PC-3 (cell line): ENCODE measurements around the gene FAM168B. TPM values are rescaled to one million over a fixed set of nuclear protein-coding genes. Genes with fewer than 3 reads are reported as not detected.

Source experiments
- ATAC-seq: fragments of 200-7000 bp; cut with Tn5 transposase; 2 replicates; pipeline ENCODE4 v1.9.1; 2020; ENCODE audit warnings: mild to moderate bottlenecking, moderate library complexity
- BruUV-seq: library from RNA; stranded (reverse); fragments of 400-500 nt; replicated peaks from 2 replicates; lab custom pipeline; 2021; lab: Mats Ljungman, UMichigan
- CTCF ChIA-PET: fragments of 300-600 bp; sonication (Branson Sonifier 250); formaldehyde crosslinking; loops from one replicate; lab custom pipeline; 2022; ENCODE audit warnings: antibody characterized with exemption; lab: Charles Lee
- POLR2A ChIA-PET: fragments of 300-600 bp; sonication (Branson Sonifier 250); formaldehyde crosslinking; loops from one replicate; lab custom pipeline; 2022; ENCODE audit warnings: antibody characterized with exemption; ENCODE audit not compliant: unreplicated experiment; lab: Charles Lee
- DNase-seq: peaks from one replicate; pipeline ENCODE4 v3.0.0-alpha.2; 2015
- H2AFZ ChIP-seq: fragments of 300-600 bp; sonication (generic); 2 replicates; pipeline ENCODE4 v1.6.0; 2016; ENCODE audit warnings: antibody characterized with exemption, low read length
- H3F3A ChIP-seq: fragments of 300-600 bp; sonication (generic); one replicate; pipeline ENCODE4 v1.6.0; 2017; ENCODE audit warnings: antibody characterized with exemption, low read length, control low read depth, mild to moderate bottlenecking; ENCODE audit not compliant: unreplicated experiment
- H3K27ac ChIP-seq: fragments of 300-600 bp; sonication (generic); 2 replicates; pipeline ENCODE4 v1.5.1; 2016; ENCODE audit warnings: mild to moderate bottlenecking, low read length
- H3K27me3 ChIP-seq: fragments of 300-600 bp; sonication (generic); 2 replicates; pipeline ENCODE4 v1.6.1; 2016; ENCODE audit warnings: low read length, mixed read lengths
- H3K36me3 ChIP-seq: fragments of 300-600 bp; sonication (generic); 2 replicates; pipeline ENCODE4 v1.6.1; 2016; ENCODE audit warnings: low read depth, mixed run types, low read length, mixed read lengths
- H3K4me1 ChIP-seq: fragments of 300-600 bp; sonication (generic); 2 replicates; pipeline ENCODE4 v1.5.1; 2016; ENCODE audit warnings: low read length; ENCODE audit not compliant: insufficient read depth
- H3K4me2 ChIP-seq: fragments of 300-600 bp; sonication (generic); 2 replicates; pipeline ENCODE4 v1.6.0; 2016; ENCODE audit warnings: low read length
- H3K4me3 ChIP-seq: fragments of 300-600 bp; sonication (generic); 2 replicates; pipeline ENCODE4 v1.5.1; 2016; ENCODE audit warnings: mild to moderate bottlenecking, low read length, mixed read lengths
- H3K79me2 ChIP-seq: fragments of 300-600 bp; sonication (generic); 2 replicates; pipeline ENCODE4 v1.6.1; 2017; ENCODE audit warnings: low read length, mixed read lengths
- H3K9ac ChIP-seq: fragments of 300-600 bp; sonication (generic); 2 replicates; pipeline ENCODE4 v1.6.0; 2016; ENCODE audit warnings: mild to moderate bottlenecking, low read length
- H3K9me2 ChIP-seq: fragments of 300-600 bp; sonication (generic); replicated peaks from 2 replicates; pipeline ENCODE4 v1.6.1; 2016; ENCODE audit warnings: mixed run types, low read length, mixed read lengths
- H3K9me3 ChIP-seq: fragments of 300-600 bp; sonication (generic); 2 replicates; pipeline ENCODE4 v1.6.1; 2016; ENCODE audit warnings: low read length, mixed read lengths
- H4K20me1 ChIP-seq: fragments of 300-600 bp; sonication (generic); 2 replicates; pipeline ENCODE4 v1.6.1; 2016; ENCODE audit warnings: low read length, mixed read lengths
- EZH2 ChIP-seq: fragments of 300-600 bp; sonication (generic); IDR thresholded peaks from one replicate; pipeline ENCODE4 v1.6.1; 2017; ENCODE audit warnings: antibody characterized with exemption, mild to moderate bottlenecking, low read length; ENCODE audit not compliant: unreplicated experiment
- EZH2phosphoT487 ChIP-seq: fragments of 300-600 bp; sonication (generic); IDR thresholded peaks from 2 replicates; pipeline ENCODE4 v1.6.1; 2018; ENCODE audit warnings: mild to moderate bottlenecking, antibody characterized with exemption, low read length, borderline replicate concordance
- intact Hi-C: fragments of 100-400 bp; cut with micrococcal nuclease; formaldehyde crosslinking; loops from 2 replicates; pipeline ENCODE4 v1.9.0; 2023
- total RNA-seq: library from RNA; depleted of rRNA; stranded (reverse); fragments of >200 nt; gene quantifications from 2 replicates; pipeline ENCODE4 v1.2.3, GENCODE V29; 2014
- TF ChIP-seq, protein P1 (sequence below): fragments of 300-600 bp; sonication (generic); conservative IDR thresholded peaks from 2 replicates; pipeline ENCODE4 v1.5.1; 2017; ENCODE audit warnings: antibody characterized with exemption, low read depth, mild to moderate bottlenecking, low read length

Gene FAM168B
- total RNA-seq, 1 experiment from 2014 or later = 91.7 TPM

DNA sequence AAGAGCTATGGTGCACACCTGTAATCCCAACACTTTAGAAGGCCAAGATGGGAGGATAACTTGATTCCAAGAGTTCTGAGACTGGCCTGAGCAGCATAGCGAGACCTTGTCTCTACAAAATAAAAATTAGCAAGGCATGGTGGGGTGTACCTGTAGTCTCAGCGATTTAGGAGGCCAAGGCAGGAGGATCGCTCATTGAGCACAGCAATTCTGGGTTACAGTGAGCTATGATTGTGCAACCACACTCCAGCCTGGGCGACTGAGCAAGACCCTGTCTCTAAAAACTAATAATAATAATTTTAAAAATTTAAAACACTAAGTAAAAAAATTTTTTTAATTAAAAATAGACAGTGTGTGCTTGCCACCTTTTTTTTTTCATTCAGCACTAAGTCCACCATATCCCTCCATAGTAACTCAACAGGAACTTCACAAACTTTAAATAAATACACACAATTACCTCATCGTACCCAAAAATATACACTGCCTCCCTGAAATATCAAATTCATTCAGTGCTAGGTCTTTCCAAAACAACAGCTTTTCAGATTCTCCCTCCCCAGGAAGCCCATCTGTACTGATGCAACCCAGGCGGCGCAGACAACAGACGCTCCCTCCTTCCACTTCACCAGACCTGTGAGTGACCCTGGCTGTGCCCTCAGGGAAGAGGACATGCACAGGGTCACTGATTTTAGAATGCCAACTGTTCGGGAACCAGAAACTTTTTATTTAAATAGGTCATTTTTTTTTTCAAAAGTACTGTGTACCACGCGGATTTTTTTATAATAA, 29.6 kb downstream of the FAM168B start:
- ATAC-seq (no peak), DNase-seq (no peak)
- TF ChIP-seq, protein P1, sequence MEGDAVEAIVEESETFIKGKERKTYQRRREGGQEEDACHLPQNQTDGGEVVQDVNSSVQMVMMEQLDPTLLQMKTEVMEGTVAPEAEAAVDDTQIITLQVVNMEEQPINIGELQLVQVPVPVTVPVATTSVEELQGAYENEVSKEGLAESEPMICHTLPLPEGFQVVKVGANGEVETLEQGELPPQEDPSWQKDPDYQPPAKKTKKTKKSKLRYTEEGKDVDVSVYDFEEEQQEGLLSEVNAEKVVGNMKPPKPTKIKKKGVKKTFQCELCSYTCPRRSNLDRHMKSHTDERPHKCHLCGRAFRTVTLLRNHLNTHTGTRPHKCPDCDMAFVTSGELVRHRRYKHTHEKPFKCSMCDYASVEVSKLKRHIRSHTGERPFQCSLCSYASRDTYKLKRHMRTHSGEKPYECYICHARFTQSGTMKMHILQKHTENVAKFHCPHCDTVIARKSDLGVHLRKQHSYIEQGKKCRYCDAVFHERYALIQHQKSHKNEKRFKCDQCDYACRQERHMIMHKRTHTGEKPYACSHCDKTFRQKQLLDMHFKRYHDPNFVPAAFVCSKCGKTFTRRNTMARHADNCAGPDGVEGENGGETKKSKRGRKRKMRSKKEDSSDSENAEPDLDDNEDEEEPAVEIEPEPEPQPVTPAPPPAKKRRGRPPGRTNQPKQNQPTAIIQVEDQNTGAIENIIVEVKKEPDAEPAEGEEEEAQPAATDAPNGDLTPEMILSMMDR = no peak
- TF ChIP-seq EZH2 (no peak), EZH2phosphoT487 (no peak)
- Histone ChIP-seq H3K79me2 (peaks cover 95% of the 10 kb centered on the region), H3K9me2 (no peaks in the 10 kb centered on the region), H3K9ac (no peak overlapping the region), H4K20me1 (peaks cover 3% of the 10 kb centered on the region; the same call in 1 of the 2 replicates), H3K9me3 (no peaks in the 10 kb centered on the region), H3K4me2 (no peak overlapping the region), H3F3A (no peaks in the 10 kb centered on the region), H3K4me3 (no peak overlapping the region), H3K27me3 (no peaks in the 10 kb centered on the region), H3K27ac (no peak overlapping the region), H3K4me1 (no peaks in the 10 kb centered on the region), H3K36me3 (peaks cover 33% of the 10 kb centered on the region), H2AFZ (no peak overlapping the region)
- BruUV-seq = no TSS peak
- CTCF ChIA-PET = no interaction called here
- POLR2A ChIA-PET = no interaction called here
- intact Hi-C loops = no loop called here

DNA sequence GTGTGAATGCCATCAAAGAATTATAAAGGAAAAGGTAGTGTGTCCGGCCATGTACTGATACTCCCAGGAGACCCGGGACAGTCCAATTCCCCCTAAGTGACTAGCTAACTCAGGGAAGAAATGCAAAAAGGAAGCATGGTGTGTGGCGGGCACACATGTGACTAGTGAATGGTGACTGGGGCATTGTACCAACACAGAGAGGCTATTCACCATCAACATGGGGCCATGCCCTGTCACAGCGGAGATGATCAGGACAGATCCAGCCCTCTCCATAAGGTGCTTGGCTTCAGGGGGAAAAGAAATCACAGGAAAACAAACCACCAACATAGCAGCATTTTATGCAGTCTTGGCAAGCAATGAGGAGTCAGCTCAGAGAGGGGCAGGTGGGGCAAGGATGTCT, 34.3 kb downstream of the FAM168B start:
- DNase-seq = no peak
- intact Hi-C loops = loop anchor here (10.0 kb wide), 1 partner anchor 264 kb away; no protein-coding TSS in a partner anchor
- CTCF ChIA-PET = no interaction called here

More for the DNA sequence above, 34.3 kb downstream of the FAM168B start:
- Histone ChIP-seq H3K9ac (no peak overlapping the region), H3K27me3 (no peaks in the 10 kb centered on the region), H3K4me2 (no peak overlapping the region), H3K4me1 (no peaks in the 10 kb centered on the region), H3K9me2 (no peaks in the 10 kb centered on the region), H3K27ac (no peak overlapping the region), H3K9me3 (no peaks in the 10 kb centered on the region), H2AFZ (no peak overlapping the region), H3K36me3 (peaks cover 35% of the 10 kb centered on the region), H4K20me1 (peaks cover 16% of the 10 kb centered on the region), H3K79me2 (peaks cover 85% of the 10 kb centered on the region), H3K4me3 (no peak overlapping the region), H3F3A (no peaks in the 10 kb centered on the region)
- TF ChIP-seq EZH2 (no peak), EZH2phosphoT487 (no peak)
- TF ChIP-seq, protein P1 = no peak
- ATAC-seq = no peak
- BruUV-seq = no TSS peak
- POLR2A ChIA-PET = no interaction called here
